Endodermal cell (in vitro differentiated cells): Measurements from ENCODE around the gene NCK2. TPM values are rescaled to one million over a fixed set of nuclear protein-coding genes. Genes with fewer than 3 reads are reported as not detected.

Experiments
- DNase-seq: peaks from one replicate; pipeline ENCODE4 v3.0.0-alpha.2; 2017
- H3K27ac ChIP-seq: 2 replicates; pipeline ENCODE4 v1.5.1; 2013; ENCODE audit warnings: mild to moderate bottlenecking, low read depth, low read length, moderate library complexity
- H3K27me3 ChIP-seq: 2 replicates; pipeline ENCODE4 v1.6.1; 2013; ENCODE audit warnings: mild to moderate bottlenecking, low read length, moderate library complexity; ENCODE audit not compliant: insufficient read depth, control insufficient read depth, poor library complexity, severe bottlenecking
- H3K36me3 ChIP-seq: 2 replicates; pipeline ENCODE4 v1.7.0; 2013; ENCODE audit warnings: mild to moderate bottlenecking, low read length, moderate library complexity; ENCODE audit not compliant: control insufficient read depth, insufficient read depth
- H3K4me1 ChIP-seq: one replicate; pipeline ENCODE4 v1.7.0; 2013; ENCODE audit warnings: low read length; ENCODE audit not compliant: control insufficient read depth, insufficient read depth
- H3K4me3 ChIP-seq: 2 replicates; pipeline ENCODE4 v1.5.1; 2013; ENCODE audit warnings: mild to moderate bottlenecking, low read length, moderate library complexity
- H3K9ac ChIP-seq: 2 replicates; pipeline ENCODE4 v1.6.1; 2013; ENCODE audit warnings: mild to moderate bottlenecking, low read length, moderate library complexity; ENCODE audit not compliant: poor library complexity, severe bottlenecking; ENCODE audit errors: extremely low read depth
- H3K9me3 ChIP-seq: 2 replicates; pipeline ENCODE4 v1.6.1; 2013; ENCODE audit warnings: mild to moderate bottlenecking, low read length, moderate library complexity; ENCODE audit not compliant: control insufficient read depth
- H3K27ac Mint-ChIP-seq: 2 replicates; pipeline ENCODE4 v1.8.0; 2020; ENCODE audit warnings: mixed read lengths
- H3K27me3 Mint-ChIP-seq: 2 replicates; pipeline ENCODE4 v1.8.0; 2021; ENCODE audit warnings: mild to moderate bottlenecking, mixed read lengths; ENCODE audit not compliant: insufficient read depth
- H3K36me3 Mint-ChIP-seq: 2 replicates; pipeline ENCODE4 v1.8.0; 2020; ENCODE audit warnings: low read depth, mixed read lengths
- H3K4me1 Mint-ChIP-seq: 2 replicates; pipeline ENCODE4 v1.8.0; 2020; ENCODE audit warnings: mixed read lengths
- H3K4me3 Mint-ChIP-seq: 2 replicates; pipeline ENCODE4 v1.8.0; 2020; ENCODE audit warnings: mild to moderate bottlenecking, moderate library complexity, mixed read lengths
- H3K9me3 Mint-ChIP-seq: 2 replicates; pipeline ENCODE4 v1.8.0; 2020; ENCODE audit warnings: mild to moderate bottlenecking, mixed read lengths
- CTCF ChIP-seq: fragments of 200-600 bp; sonication (generic); conservative IDR thresholded peaks from 2 replicates; pipeline ENCODE4 v1.5.0; 2021; ENCODE audit warnings: antibody characterized with exemption, mild to moderate bottlenecking
- WGBS, 2 experiments: methylation state at CpG; one replicate each; pipeline versions ENCODE4 v1.1.5 to v1.1.7; 2013; ENCODE audit warnings: missing lambda C conversion rate in 2 of 2, mixed read lengths in 1 of 2; ENCODE audit not compliant: insufficient coverage in 1 of 2, insufficient read length in 1 of 2; 5-methylcytosine and 5-hydroxymethylcytosine counted together
- total RNA-seq, 2 donors: library from RNA; stranded (reverse); fragmentation: NEBNext Ultra II Directional in 1 of 2; extraction: Animal tissue kit (Norgen Biotek cat#: 25700) in 1 of 2; gene quantifications; 2 replicates in 1 of 2; 3 replicates in 1 of 2; pipeline ENCODE4 v1.2.1, GENCODE V29; 2021

NCK2 gene
- total RNA-seq, 2 donors from 2014 or later = 58.9 to 63.8 TPM

- Mint-ChIP-seq H3K9me3 (no peaks in the 10 kb centered on the region), H3K36me3 (no peaks in the 10 kb centered on the region), H3K4me3 (no peak overlapping the region), H3K27me3 (no peaks in the 10 kb centered on the region), H3K27ac (peak overlapping the region; percentile 5), H3K4me1 (peaks cover 34% of the 10 kb centered on the region)
- TF ChIP-seq CTCF = no peak
- peak; percentile 92 for DNase-seq
- WGBS, 2 experiments = 68 to 71% methylated on average over 7 to 11 of the region's 11 CpGs
- no peak overlapping the region for H3K9ac ChIP-seq
- H3K9me3 ChIP-seq = no peaks in the 10 kb centered on the region
- no peak overlapping the region for H3K4me3 ChIP-seq
- no peaks in the 10 kb centered on the region for H3K27me3 ChIP-seq
- H3K27ac ChIP-seq = peak overlapping the region; percentile 77
- H3K36me3 ChIP-seq = peaks cover 17% of the 10 kb centered on the region
- no peaks in the 10 kb centered on the region for H3K4me1 ChIP-seq
Measured at GRCh38 chr2:105761931-105762515, 17.3 kb downstream of the NCK2 start.

- 88 to 91% methylated on average over 7 to 10 of the region's 10 CpGs for WGBS, 2 experiments
Measured at GRCh38 chr2:105763076-105763475, 18.4 kb downstream of the NCK2 start.

GRCh38 chr2:105764059-105764458 lies 19.3 kb downstream of the NCK2 start:
- no peaks in the 10 kb centered on the region for H3K4me1 ChIP-seq
- DNase-seq = no peak
- H3K27ac Mint-ChIP-seq = no peak overlapping the region
- H3K27me3 Mint-ChIP-seq = no peaks in the 10 kb centered on the region
- H3K4me3 ChIP-seq = no peak overlapping the region
- H3K27me3 ChIP-seq = no peaks in the 10 kb centered on the region
- TF ChIP-seq CTCF = no peak
- H3K4me3 Mint-ChIP-seq = no peak overlapping the region
- peaks cover 33% of the 10 kb centered on the region for H3K4me1 Mint-ChIP-seq
- H3K9me3 ChIP-seq = no peaks in the 10 kb centered on the region
- H3K36me3 ChIP-seq = peaks cover 17% of the 10 kb centered on the region
- 85 to 100% methylated on average over 2 to 9 of the region's 9 CpGs for WGBS, 2 experiments
- H3K9me3 Mint-ChIP-seq = no peaks in the 10 kb centered on the region
- no peaks in the 10 kb centered on the region for H3K36me3 Mint-ChIP-seq
- no peak overlapping the region for H3K27ac ChIP-seq
- H3K9ac ChIP-seq = no peak overlapping the region

More at GRCh38 chr2:105763076-105763475, 18.4 kb downstream of the NCK2 start:
- H3K4me3 ChIP-seq = no peak overlapping the region
- H3K9me3 ChIP-seq = no peaks in the 10 kb centered on the region
- H3K9me3 Mint-ChIP-seq = no peaks in the 10 kb centered on the region
- H3K4me1 Mint-ChIP-seq = peaks cover 27% of the 10 kb centered on the region
- no peaks in the 10 kb centered on the region for H3K4me1 ChIP-seq
- H3K36me3 ChIP-seq = peaks cover 17% of the 10 kb centered on the region
- H3K27me3 Mint-ChIP-seq = no peaks in the 10 kb centered on the region
- DNase-seq = peak; percentile 32
- H3K27me3 ChIP-seq = no peaks in the 10 kb centered on the region
- TF ChIP-seq CTCF = no peak
- H3K4me3 Mint-ChIP-seq = no peak overlapping the region
- H3K9ac ChIP-seq = no peak overlapping the region
- no peak overlapping the region for H3K27ac Mint-ChIP-seq
- H3K27ac ChIP-seq = no peak overlapping the region
- H3K36me3 Mint-ChIP-seq = no peaks in the 10 kb centered on the region
